PC-9 (cell line): Measurements from ENCODE around the gene LAMC1.

Source experiments
- EZH2 ChIP-seq: fragments of 200-600 bp; sonication (generic); IDR thresholded peaks from 2 replicates; pipeline ENCODE4 v1.8.0; 2017; ENCODE audit warnings: antibody characterized with exemption, low read depth
- TF ChIP-seq, protein P1 (sequence below): fragments of 200-600 bp; sonication (generic); conservative IDR thresholded peaks from 2 replicates; pipeline ENCODE4 v1.6.1; 2017; ENCODE audit warnings: mixed run types, antibody characterized with exemption, mild to moderate bottlenecking, moderate library complexity

DNA sequence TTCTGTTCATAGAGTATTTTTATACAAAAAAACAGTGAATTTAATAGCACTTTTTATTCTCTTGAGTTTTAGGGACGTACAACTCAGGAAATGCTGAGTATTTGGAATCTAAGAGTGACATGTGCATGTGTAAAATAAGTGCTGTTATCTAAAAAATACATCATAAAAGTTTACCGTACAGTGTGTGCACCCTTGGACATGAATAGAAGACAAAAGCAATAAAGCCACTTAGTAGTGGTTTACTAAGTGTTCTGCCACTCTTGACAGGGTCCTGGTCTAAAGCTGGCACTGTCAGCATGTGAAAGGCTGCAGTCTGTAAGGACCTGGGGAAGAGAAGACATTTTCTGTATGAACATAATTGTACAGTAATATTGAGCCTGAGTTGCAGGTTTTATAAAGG lies 51.0 kb downstream of the LAMC1 start:
- TF ChIP-seq, protein P1, sequence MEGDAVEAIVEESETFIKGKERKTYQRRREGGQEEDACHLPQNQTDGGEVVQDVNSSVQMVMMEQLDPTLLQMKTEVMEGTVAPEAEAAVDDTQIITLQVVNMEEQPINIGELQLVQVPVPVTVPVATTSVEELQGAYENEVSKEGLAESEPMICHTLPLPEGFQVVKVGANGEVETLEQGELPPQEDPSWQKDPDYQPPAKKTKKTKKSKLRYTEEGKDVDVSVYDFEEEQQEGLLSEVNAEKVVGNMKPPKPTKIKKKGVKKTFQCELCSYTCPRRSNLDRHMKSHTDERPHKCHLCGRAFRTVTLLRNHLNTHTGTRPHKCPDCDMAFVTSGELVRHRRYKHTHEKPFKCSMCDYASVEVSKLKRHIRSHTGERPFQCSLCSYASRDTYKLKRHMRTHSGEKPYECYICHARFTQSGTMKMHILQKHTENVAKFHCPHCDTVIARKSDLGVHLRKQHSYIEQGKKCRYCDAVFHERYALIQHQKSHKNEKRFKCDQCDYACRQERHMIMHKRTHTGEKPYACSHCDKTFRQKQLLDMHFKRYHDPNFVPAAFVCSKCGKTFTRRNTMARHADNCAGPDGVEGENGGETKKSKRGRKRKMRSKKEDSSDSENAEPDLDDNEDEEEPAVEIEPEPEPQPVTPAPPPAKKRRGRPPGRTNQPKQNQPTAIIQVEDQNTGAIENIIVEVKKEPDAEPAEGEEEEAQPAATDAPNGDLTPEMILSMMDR = no peak
- no peak for TF ChIP-seq EZH2
